SK-N-SH (cell line): ENCODE results near the gene PRKAG1. TPM values are rescaled to one million over a fixed set of nuclear protein-coding genes. Genes with fewer than 3 reads are reported as not detected.

Source experiments
- CTCF ChIA-PET: fragments of 300-600, 350-600 bp; formaldehyde crosslinking; extraction: SDS; loops from one replicate; lab custom pipeline; 2021; lab: Yijun Ruan, JAX
- POLR2A ChIA-PET: fragments of 350-600 bp; sonication (Branson Sonifier 250); formaldehyde crosslinking; extraction: SDS; loops from one replicate; lab custom pipeline; 2020; ENCODE audit warnings: antibody characterized with exemption, inconsistent platforms; lab: Yijun Ruan, JAX
- DNase-seq: peaks from one replicate; pipeline ENCODE4 v3.0.0; 2012
- H2AFZ ChIP-seq: fragments of 200-600 bp; sonication (generic); 2 replicates; pipeline ENCODE4 v1.8.1; 2016; ENCODE audit warnings: antibody characterized with exemption, mild to moderate bottlenecking, low read depth
- H3F3A ChIP-seq: fragments of 200-600 bp; sonication (generic); replicated peaks from 2 replicates; pipeline ENCODE3; 2016; ENCODE audit warnings: antibody characterized with exemption, mild to moderate bottlenecking; ENCODE audit not compliant: insufficient read depth
- H3K27ac ChIP-seq, 2 experiments: fragments of 200-500 bp in 1 of 2; fragments of 200-600 bp in 1 of 2; sonication (Bioruptor generic) in 1 of 2; sonication (generic), shearing (Covaris generic) in 1 of 2; 2 replicates each; pipeline versions ENCODE4 v1.5.1 to v1.6.1; 2014 to 2016; ENCODE audit warnings: low read depth in 2 of 2, inconsistent platforms in 1 of 2, low read length in 1 of 2, mild to moderate bottlenecking in 1 of 2, mixed read lengths in 1 of 2
- H3K27me3 ChIP-seq: fragments of 200-600 bp; sonication (generic), shearing (Covaris generic); 2 replicates; pipeline ENCODE4 v1.6.1; 2016; ENCODE audit warnings: mixed run types; ENCODE audit not compliant: insufficient read depth
- H3K36me3 ChIP-seq, 2 experiments: fragments of 200-500 bp in 1 of 2; fragments of 200-600 bp in 1 of 2; sonication (Bioruptor generic) in 1 of 2; sonication (generic) in 1 of 2; replicated peaks in 1 of 2; 2 replicates each; pipeline versions ENCODE3 to v1.5.1; 2014 to 2016; ENCODE audit warnings: low read length in 1 of 2, mild to moderate bottlenecking in 1 of 2; ENCODE audit not compliant: insufficient read depth in 2 of 2, control insufficient read depth in 1 of 2
- H3K4me1 ChIP-seq, 2 experiments: fragments of 200-500 bp in 1 of 2; fragments of 200-600 bp in 1 of 2; sonication (Bioruptor generic) in 1 of 2; sonication (generic), shearing (Covaris generic) in 1 of 2; 2 replicates each; pipeline versions ENCODE4 v1.5.1 to v1.6.1; 2014 to 2016; ENCODE audit warnings: low read depth in 1 of 2, low read length in 1 of 2, mixed run types in 1 of 2; ENCODE audit not compliant: insufficient read depth in 2 of 2, control insufficient read depth in 1 of 2
- H3K4me2 ChIP-seq: fragments of 200-600 bp; sonication (generic), shearing (Covaris generic); 2 replicates; pipeline ENCODE4 v1.6.1; 2017; ENCODE audit warnings: mixed run types
- H3K4me3 ChIP-seq, 2 experiments: fragments of 200-500 bp in 1 of 2; fragments of 200-600 bp in 1 of 2; sonication (Bioruptor generic) in 1 of 2; sonication (generic), shearing (Covaris generic) in 1 of 2; 2 replicates each; pipeline versions ENCODE4 v1.5.1 to v1.8.1; 2014 to 2016; ENCODE audit warnings: low read depth in 2 of 2, inconsistent platforms in 1 of 2, low read length in 1 of 2, mild to moderate bottlenecking in 1 of 2, mixed read lengths in 1 of 2, moderate library complexity in 1 of 2
- H3K79me2 ChIP-seq: fragments of 200-600 bp; sonication (generic); 2 replicates; pipeline ENCODE4 v1.8.1; 2017; ENCODE audit warnings: mild to moderate bottlenecking; ENCODE audit not compliant: insufficient read depth
- H3K9ac ChIP-seq: fragments of 200-600 bp; sonication (generic); 2 replicates; pipeline ENCODE4 v1.6.1; 2017; ENCODE audit warnings: mixed run types
- H3K9me2 ChIP-seq: fragments of 200-600 bp; sonication (generic); 2 replicates; pipeline ENCODE4 v1.6.1; 2017; ENCODE audit warnings: mixed run types
- H3K9me3 ChIP-seq: fragments of 200-600 bp; sonication (generic); 2 replicates; pipeline ENCODE4 v1.6.1; 2017; ENCODE audit warnings: mixed run types, mild to moderate bottlenecking, moderate library complexity
- H4K20me1 ChIP-seq: fragments of 200-600 bp; sonication (generic); 2 replicates; pipeline ENCODE4 v1.6.1; 2017; ENCODE audit warnings: mild to moderate bottlenecking, mixed run types; ENCODE audit not compliant: insufficient read depth
- CHD2 ChIP-seq: fragments of 150-350 bp; IDR thresholded peaks from 2 replicates; pipeline ENCODE4 v1.6.1; 2018; ENCODE audit warnings: low read length; ENCODE audit not compliant: partially characterized antibody
- EZH2phosphoT487 ChIP-seq: fragments of 200-600 bp; sonication (generic); IDR thresholded peaks from 2 replicates; pipeline ENCODE4 v1.6.1; 2017; ENCODE audit warnings: low read depth, mixed run types, mild to moderate bottlenecking, antibody characterized with exemption, moderate library complexity, borderline replicate concordance
- MXI1 ChIP-seq: IDR thresholded peaks from 2 replicates; pipeline ENCODE4 v1.6.1; 2012; ENCODE audit warnings: mild to moderate bottlenecking, low read depth, low read length, improper control_type of control experiment
- PBX3 ChIP-seq: IDR thresholded peaks from 2 replicates; pipeline ENCODE4; 2012
- POLR2AphosphoS5 ChIP-seq: IDR thresholded peaks from 2 replicates; pipeline ENCODE4 v1.6.1; 2012; ENCODE audit warnings: low read depth, low read length
- RXRA ChIP-seq: IDR thresholded peaks from 2 replicates; pipeline ENCODE4 v1.4.0; 2012; ENCODE audit warnings: low read depth, mild to moderate bottlenecking, borderline replicate concordance
- SIN3A ChIP-seq: IDR thresholded peaks from 2 replicates; pipeline ENCODE4 v1.6.1; 2012; ENCODE audit warnings: low read depth, mild to moderate bottlenecking, low read length, moderate library complexity, borderline replicate concordance
- WGBS: methylation state at CpG from one replicate; pipeline ENCODE4 v1.1.6; 2017; ENCODE audit warnings: low lambda C conversion rate; 5-methylcytosine and 5-hydroxymethylcytosine counted together
- polyA plus RNA-seq, 3 experiments: library from polyadenylated mRNA; depleted of rRNA; stranded (reverse); fragments of >200 nt; gene quantifications; 2 replicates each; pipeline ENCODE4 v1.2.3, GENCODE V29; 2012
- TF ChIP-seq, protein P1 (sequence below): IDR thresholded peaks from 2 replicates; pipeline ENCODE4 v1.4.0; 2012; ENCODE audit warnings: low read depth, borderline replicate concordance

Gene PRKAG1
- polyA plus RNA-seq, 1 of the 3 experiments (the other 2 are of a cell fraction): 75.1 TPM

GRCh38 chr12:49058366-49059044 is 39.9 kb upstream of the PRKAG1 start:
- 18% methylated on average over 4 of the region's 5 CpGs for WGBS
- Histone ChIP-seq H3K27me3 (no peaks in the 10 kb centered on the region), H3K9me2 (no peaks in the 10 kb centered on the region), H3K4me1 (peaks cover 17 to 39% of the 10 kb centered on the region in 2 experiments; a peak in 3 of 4 replicates), H3K9me3 (no peaks in the 10 kb centered on the region), H3K27ac (peak overlapping the region; percentile 13; a peak in 2 of 4 replicates), H3K4me3 (peak overlapping the region; percentile 90 to 96), H4K20me1 (peaks cover 56% of the 10 kb centered on the region), H3K9ac (peak overlapping the region; percentile 98), H2AFZ (no peak overlapping the region), H3K4me2 (peak overlapping the region; percentile 96), H3K79me2 (peaks cover 80% of the 10 kb centered on the region), H3F3A (peaks cover 12% of the 10 kb centered on the region), H3K36me3 (peaks cover 16 to 20% of the 10 kb centered on the region in 2 experiments)
- TF ChIP-seq RXRA (no peak), SIN3A (0 out of 2 replicates have a peak, but pooled peaks have one; percentile 1)
- DNase-seq: peak; percentile 27
- POLR2A ChIA-PET: no interaction called here
- CTCF ChIA-PET: interaction anchor here (0.8 to 8.1 kb wide), 10 partner anchors 14 to 284 kb away, joined by 3 to 49 read pairs (median 4); partner anchors contain the start of gene DDN

DNA sequence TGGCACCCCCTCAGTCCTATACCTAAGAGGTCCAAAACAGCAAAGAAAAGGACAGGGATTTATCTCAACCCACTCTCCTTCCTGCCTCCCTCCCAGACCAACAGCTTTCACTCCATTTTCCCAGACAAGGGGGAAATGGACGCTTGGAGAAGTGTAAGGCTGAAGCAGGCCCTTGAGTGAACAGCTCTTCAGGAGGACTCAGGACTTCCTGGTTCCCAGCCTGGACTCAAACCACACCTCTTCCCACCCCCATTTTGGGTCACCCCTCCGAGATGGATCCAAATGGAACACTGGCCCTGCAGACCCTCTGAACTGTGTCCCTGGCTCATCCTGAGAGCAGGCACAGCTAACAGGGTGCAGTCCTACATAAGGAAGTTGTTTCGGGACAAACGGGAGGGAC is 39.3 kb upstream of the PRKAG1 start:
- Histone ChIP-seq H3F3A (peaks cover 13% of the 10 kb centered on the region), H3K27ac (peak overlapping the region in 1 of 2 experiments; percentile 13; a peak in 1 of 4 replicates), H3K4me1 (peaks cover 17 to 39% of the 10 kb centered on the region in 2 experiments; a peak in 3 of 4 replicates)
- CTCF ChIA-PET: interaction anchor here (0.8 to 8.1 kb wide), 9 partner anchors 13 to 284 kb away, joined by 3 to 49 read pairs (median 4); partner anchors contain the start of gene DDN
- TF ChIP-seq CHD2: no peak
- no peak for TF ChIP-seq PBX3
- TF ChIP-seq, protein P1, sequence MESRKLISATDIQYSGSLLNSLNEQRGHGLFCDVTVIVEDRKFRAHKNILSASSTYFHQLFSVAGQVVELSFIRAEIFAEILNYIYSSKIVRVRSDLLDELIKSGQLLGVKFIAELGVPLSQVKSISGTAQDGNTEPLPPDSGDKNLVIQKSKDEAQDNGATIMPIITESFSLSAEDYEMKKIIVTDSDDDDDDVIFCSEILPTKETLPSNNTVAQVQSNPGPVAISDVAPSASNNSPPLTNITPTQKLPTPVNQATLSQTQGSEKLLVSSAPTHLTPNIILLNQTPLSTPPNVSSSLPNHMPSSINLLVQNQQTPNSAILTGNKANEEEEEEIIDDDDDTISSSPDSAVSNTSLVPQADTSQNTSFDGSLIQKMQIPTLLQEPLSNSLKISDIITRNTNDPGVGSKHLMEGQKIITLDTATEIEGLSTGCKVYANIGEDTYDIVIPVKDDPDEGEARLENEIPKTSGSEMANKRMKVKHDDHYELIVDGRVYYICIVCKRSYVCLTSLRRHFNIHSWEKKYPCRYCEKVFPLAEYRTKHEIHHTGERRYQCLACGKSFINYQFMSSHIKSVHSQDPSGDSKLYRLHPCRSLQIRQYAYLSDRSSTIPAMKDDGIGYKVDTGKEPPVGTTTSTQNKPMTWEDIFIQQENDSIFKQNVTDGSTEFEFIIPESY: no peak
- TF ChIP-seq MXI1: no peak
- TF ChIP-seq POLR2AphosphoS5: no peak
- TF ChIP-seq EZH2phosphoT487: no peak
- TF ChIP-seq, all 33 proteins: peak for 0
- Histone ChIP-seq H3K27me3 (no peaks in the 10 kb centered on the region), H3K4me3 (peak overlapping the region; percentile 90 to 96), H3K9me2 (no peaks in the 10 kb centered on the region), H3K36me3 (peaks cover 17 to 26% of the 10 kb centered on the region in 2 experiments), H3K79me2 (peaks cover 86% of the 10 kb centered on the region), H4K20me1 (peaks cover 62% of the 10 kb centered on the region), H2AFZ (no peak overlapping the region), H3K9ac (peak overlapping the region; percentile 98), H3K9me3 (no peaks in the 10 kb centered on the region), H3K4me2 (peak overlapping the region; percentile 96)
- 4% methylated on average over 3 of the region's 4 CpGs for WGBS
- POLR2A ChIA-PET: no interaction called here
- DNase-seq: peak; percentile 13
